ENCODE data around the gene GRK5.

The GRK5 gene

GRCh38 chr10:119473771-119474170 is 266.4 kb downstream of the GRK5 start:
- Histone ChIP-seq H3K4me1 (ENCODE audit: control insufficient read depth in 1 of 2, insufficient read depth in 2 of 2, low read length in 2 of 2) (no peaks in the 10 kb centered on the region), H3K14ac (ENCODE audit: low read length) (no peak overlapping the region), H4K12ac (ENCODE audit: low read depth, low read length) (no peak overlapping the region), H4K8ac (ENCODE audit: low read depth, low read length) (no peak overlapping the region), H3K79me1 (ENCODE audit: low read length) (no peaks in the 10 kb centered on the region), H3K27me3 (ENCODE audit: insufficient read depth, low read length) (no peaks in the 10 kb centered on the region), H2BK12ac (ENCODE audit: low read length) (no peak overlapping the region), H3K27ac (ENCODE audit: low read depth, low read length) (no peak overlapping the region), H2AK5ac (ENCODE audit: low read length) (no peak overlapping the region), H3K4me3 (ENCODE audit: low read depth, low read length) (no peak overlapping the region), H3K9ac (ENCODE audit: low read length) (no peak overlapping the region), H3K9me3 (ENCODE audit: insufficient read depth, low read depth, low read length) (peaks cover 6% of the 10 kb centered on the region), H3K36me3 (ENCODE audit: control insufficient read depth in 1 of 2, insufficient read depth in 2 of 2, low read length in 2 of 2) (no peaks in the 10 kb centered on the region), H2BK120ac (ENCODE audit: insufficient read depth, low read length, poor library complexity) (no peak overlapping the region), H3K4ac (ENCODE audit: low read depth, low read length) (no peak overlapping the region), H3K23ac (ENCODE audit: low read length) (no peak overlapping the region), H3K79me2 (ENCODE audit: control insufficient read depth, insufficient read depth, low read length, poor library complexity) (no peaks in the 10 kb centered on the region), H3K18ac (ENCODE audit: low read length) (no peak overlapping the region), H4K91ac (ENCODE audit: low read depth, low read length) (no peak overlapping the region), H2AFZ (ENCODE audit: insufficient read depth, low read length, poor library complexity) (no peak overlapping the region), H2BK5ac (ENCODE audit: low read depth, low read length, poor library complexity) (no peak overlapping the region), H3K4me2 (ENCODE audit: low read length) (no peak overlapping the region)
- no peak for DNase-seq
- WGBS (ENCODE audit: extremely low coverage, insufficient coverage, insufficient read length): no CpG with 5 or more reads among the region's 4 CpGs

- Histone ChIP-seq H3K14ac (ENCODE audit: low read length) (no peak overlapping the region), H4K91ac (ENCODE audit: low read depth, low read length) (no peak overlapping the region), H3K4ac (ENCODE audit: low read depth, low read length) (no peak overlapping the region), H3K9ac (ENCODE audit: low read length) (no peak overlapping the region), H3K23ac (ENCODE audit: low read length) (no peak overlapping the region), H3K4me2 (ENCODE audit: low read length) (no peak overlapping the region), H3K36me3 (ENCODE audit: control insufficient read depth in 1 of 2, insufficient read depth in 2 of 2, low read length in 2 of 2) (no peaks in the 10 kb centered on the region), H3K4me3 (ENCODE audit: low read depth, low read length) (no peak overlapping the region), H3K79me2 (ENCODE audit: control insufficient read depth, insufficient read depth, low read length, poor library complexity) (no peaks in the 10 kb centered on the region), H4K8ac (ENCODE audit: low read depth, low read length) (no peak overlapping the region), H2AFZ (ENCODE audit: insufficient read depth, low read length, poor library complexity) (no peak overlapping the region), H3K4me1 (ENCODE audit: control insufficient read depth in 1 of 2, insufficient read depth in 2 of 2, low read length in 2 of 2) (no peaks in the 10 kb centered on the region), H3K18ac (ENCODE audit: low read length) (no peak overlapping the region), H4K12ac (ENCODE audit: low read depth, low read length) (no peak overlapping the region), H2BK120ac (ENCODE audit: insufficient read depth, low read length, poor library complexity) (no peak overlapping the region), H2AK5ac (ENCODE audit: low read length) (no peak overlapping the region), H3K79me1 (ENCODE audit: low read length) (no peaks in the 10 kb centered on the region), H3K27me3 (ENCODE audit: insufficient read depth, low read length) (peaks cover 3% of the 10 kb centered on the region), H3K9me3 (ENCODE audit: insufficient read depth, low read depth, low read length) (peaks cover 6% of the 10 kb centered on the region), H3K27ac (ENCODE audit: low read depth, low read length) (no peak overlapping the region), H2BK5ac (ENCODE audit: low read depth, low read length, poor library complexity) (no peak overlapping the region), H2BK12ac (ENCODE audit: low read length) (no peak overlapping the region)
- DNase-seq: no peak
- no CpG with 5 or more reads among the region's 10 CpGs for WGBS (ENCODE audit: extremely low coverage, insufficient coverage, insufficient read length)
Observed at GRCh38 chr10:119474606-119475005, 267.2 kb downstream of the GRK5 start.

GRCh38 chr10:119477444-119477843 is 270.1 kb downstream of the GRK5 start:
- Histone ChIP-seq H4K91ac (ENCODE audit: low read depth, low read length) (no peak overlapping the region), H3K79me1 (ENCODE audit: low read length) (no peaks in the 10 kb centered on the region), H2BK5ac (ENCODE audit: low read depth, low read length, poor library complexity) (no peak overlapping the region), H3K4me2 (ENCODE audit: low read length) (no peak overlapping the region), H3K4me3 (ENCODE audit: low read depth, low read length) (no peak overlapping the region), H3K23ac (ENCODE audit: low read length) (no peak overlapping the region), H3K4ac (ENCODE audit: low read depth, low read length) (no peak overlapping the region), H3K14ac (ENCODE audit: low read length) (no peak overlapping the region), H2AK5ac (ENCODE audit: low read length) (no peak overlapping the region), H4K8ac (ENCODE audit: low read depth, low read length) (no peak overlapping the region), H3K79me2 (ENCODE audit: control insufficient read depth, insufficient read depth, low read length, poor library complexity) (no peaks in the 10 kb centered on the region), H3K4me1 (ENCODE audit: control insufficient read depth in 1 of 2, insufficient read depth in 2 of 2, low read length in 2 of 2) (no peaks in the 10 kb centered on the region), H3K27me3 (ENCODE audit: insufficient read depth, low read length) (peaks cover 3% of the 10 kb centered on the region), H2AFZ (ENCODE audit: insufficient read depth, low read length, poor library complexity) (no peak overlapping the region), H3K9ac (ENCODE audit: low read length) (no peak overlapping the region), H3K9me3 (ENCODE audit: insufficient read depth, low read depth, low read length) (peaks cover 6% of the 10 kb centered on the region), H3K27ac (ENCODE audit: low read depth, low read length) (no peak overlapping the region), H3K36me3 (ENCODE audit: control insufficient read depth in 1 of 2, insufficient read depth in 2 of 2, low read length in 2 of 2) (no peaks in the 10 kb centered on the region), H3K18ac (ENCODE audit: low read length) (no peak overlapping the region), H4K12ac (ENCODE audit: low read depth, low read length) (no peak overlapping the region), H2BK12ac (ENCODE audit: low read length) (no peak overlapping the region), H2BK120ac (ENCODE audit: insufficient read depth, low read length, poor library complexity) (no peak overlapping the region)
- no peak for DNase-seq
- no CpG with 5 or more reads among the region's 3 CpGs for WGBS (ENCODE audit: extremely low coverage, insufficient coverage, insufficient read length)

GRCh38 chr10:119478111-119478802 is 270.9 kb downstream of the GRK5 start:
- no peak overlapping the region for H2BK12ac ChIP-seq (ENCODE audit: low read length)
- no peak for DNase-seq
- H3K36me3 ChIP-seq (ENCODE audit: control insufficient read depth in 1 of 2, insufficient read depth in 2 of 2, low read length in 2 of 2): no peaks in the 10 kb centered on the region
- H2AK5ac ChIP-seq (ENCODE audit: low read length): no peak overlapping the region
- H3K4ac ChIP-seq (ENCODE audit: low read depth, low read length): no peak overlapping the region
- no peak overlapping the region for H3K23ac ChIP-seq (ENCODE audit: low read length)
- no peaks in the 10 kb centered on the region for H3K4me1 ChIP-seq (ENCODE audit: control insufficient read depth in 1 of 2, insufficient read depth in 2 of 2, low read length in 2 of 2)
- no peak overlapping the region for H3K14ac ChIP-seq (ENCODE audit: low read length)
- no peak overlapping the region for H2BK5ac ChIP-seq (ENCODE audit: low read depth, low read length, poor library complexity)
- H4K8ac ChIP-seq (ENCODE audit: low read depth, low read length): no peak overlapping the region
- no peaks in the 10 kb centered on the region for H3K79me2 ChIP-seq (ENCODE audit: control insufficient read depth, insufficient read depth, low read length, poor library complexity)
- no peak overlapping the region for H3K18ac ChIP-seq (ENCODE audit: low read length)
- peaks cover 5% of the 10 kb centered on the region for H3K9me3 ChIP-seq (ENCODE audit: insufficient read depth, low read depth, low read length)
- H3K27me3 ChIP-seq (ENCODE audit: insufficient read depth, low read length): peaks cover 3% of the 10 kb centered on the region
- no CpG with 5 or more reads among the region's 8 CpGs for WGBS (ENCODE audit: extremely low coverage, insufficient coverage, insufficient read length)
- no peak overlapping the region for H3K4me2 ChIP-seq (ENCODE audit: low read length)
- H2BK120ac ChIP-seq (ENCODE audit: insufficient read depth, low read length, poor library complexity): no peak overlapping the region
- H4K12ac ChIP-seq (ENCODE audit: low read depth, low read length): no peak overlapping the region
- no peak overlapping the region for H3K27ac ChIP-seq (ENCODE audit: low read depth, low read length)
- H3K4me3 ChIP-seq (ENCODE audit: low read depth, low read length): no peak overlapping the region
- H3K79me1 ChIP-seq (ENCODE audit: low read length): no peaks in the 10 kb centered on the region
- H2AFZ ChIP-seq (ENCODE audit: insufficient read depth, low read length, poor library complexity): no peak overlapping the region
- H3K9ac ChIP-seq (ENCODE audit: low read length): no peak overlapping the region
- no peak overlapping the region for H4K91ac ChIP-seq (ENCODE audit: low read depth, low read length)
